ENCODE data around the gene TP63.

- TF ChIP-seq REST (IDR thresholded peaks at IDR 0.05; ENCODE audit: unreplicated experiment) (no peak), POLR2AphosphoS5 (IDR thresholded peaks at IDR 0.05; ENCODE audit: low read depth) (no peak), EZH2 (IDR thresholded peaks at IDR 0.05; ENCODE audit: low read depth, unreplicated experiment) (no peak), CTCF (conservative IDR thresholded peaks at IDR 0.05; ENCODE audit: low read depth in 2 of 2) (no peak)
Measured at GRCh38 chr3:189809583-189809982, 178.4 kb downstream of the TP63 start.

All from GM23338 (cell line).